DOHH2 (cell line): ENCODE measurements around the gene EME2.

ENCODE experiments used
- CTCF ChIP-seq: fragments of 200-600 bp; sonication (generic); IDR thresholded peaks from one replicate; pipeline ENCODE4 v1.5.1; 2014; ENCODE audit warnings: antibody characterized with exemption, mild to moderate bottlenecking, low read depth, low read length; ENCODE audit not compliant: poor library complexity, severe bottlenecking
- EZH2phosphoT487 ChIP-seq: fragments of 200-600 bp; sonication (generic); IDR thresholded peaks from 2 replicates; pipeline ENCODE4 v1.6.1; 2017; ENCODE audit warnings: borderline replicate concordance, mild to moderate bottlenecking, antibody characterized with exemption, low read length, moderate library complexity, mixed read lengths

- TF ChIP-seq CTCF: no peak
- TF ChIP-seq EZH2phosphoT487: no peak
Measured at GRCh38 chr16:1822801-1823200, 50.2 kb downstream of the EME2 start.
